Measurements from ENCODE around the gene PPA2. TPM values are rescaled to one million over a fixed set of nuclear protein-coding genes. Genes with fewer than 3 reads are reported as not detected.

Gene PPA2
- total and polyA plus RNA-seq, 5 experiments from 2014 or later = 67.7 to 155 (median 117) TPM

DNA sequence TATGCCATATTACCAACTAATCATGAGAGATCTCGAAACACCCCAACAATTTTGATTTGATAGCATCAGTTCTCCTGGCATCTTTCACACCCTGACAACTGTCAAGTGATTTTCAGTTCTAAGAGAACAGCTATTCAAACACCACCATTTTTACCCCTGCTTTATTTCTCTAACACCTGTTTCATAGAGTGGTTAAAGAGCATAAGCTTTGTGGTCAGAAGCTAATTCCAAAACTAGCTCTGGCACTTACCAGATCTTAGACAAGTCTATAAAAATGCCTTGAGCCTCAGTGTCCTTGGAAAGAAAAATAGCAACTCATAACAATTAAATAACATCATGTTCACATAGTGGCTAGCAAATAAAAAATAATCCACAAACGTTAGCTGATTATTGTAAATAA lies 17.9 kb downstream of the PPA2 start:
- peaks cover 0 to 58% (median 31%) of the 10 kb centered on the region in 3 donors for H3K36me3 Mint-ChIP-seq
- POLR2A ChIA-PET = no interaction called here
- peaks cover 6 to 25% (median 13%) of the 10 kb centered on the region in 4 donors for H3K4me1 Mint-ChIP-seq
- H3K9me3 Mint-ChIP-seq = no peaks in the 10 kb centered on the region
- ATAC-seq = no peak
- no peak overlapping the region for H3K27ac Mint-ChIP-seq
- no peak overlapping the region for H3K4me3 Mint-ChIP-seq
- no peaks in the 10 kb centered on the region for H3K27me3 Mint-ChIP-seq
- no peak for DNase-seq

DNA sequence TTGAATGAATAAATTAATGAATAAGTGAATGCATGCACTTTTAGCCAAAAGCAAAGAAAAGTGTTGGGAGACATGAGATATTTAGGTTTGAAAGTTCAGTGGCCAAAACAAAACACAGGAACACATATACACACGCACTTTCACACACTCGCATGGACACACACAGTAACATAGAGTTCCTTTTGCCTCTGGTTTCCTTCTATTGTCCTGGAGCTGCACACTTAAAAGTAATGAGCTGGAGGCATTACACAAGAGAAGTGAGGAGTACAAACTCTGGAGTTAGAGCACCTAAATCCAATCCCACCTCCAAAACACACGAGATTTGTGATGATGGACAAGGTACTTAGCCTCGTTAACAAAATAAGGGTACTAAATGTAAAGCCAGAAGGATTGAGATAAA lies 18.7 kb downstream of the PPA2 start:
- Mint-ChIP-seq H3K27me3 (no peaks in the 10 kb centered on the region), H3K27ac (peak overlapping the region in 1 of 10 donors; percentile 50), H3K9me3 (no peaks in the 10 kb centered on the region), H3K4me1 (peaks cover 6 to 21% (median 10%) of the 10 kb centered on the region in 4 donors), H3K36me3 (peaks cover 0 to 62% (median 36%) of the 10 kb centered on the region in 3 donors), H3K4me3 (no peak overlapping the region)
- POLR2A ChIA-PET = no interaction called here
- ATAC-seq (no peak), DNase-seq (no peak)

DNA sequence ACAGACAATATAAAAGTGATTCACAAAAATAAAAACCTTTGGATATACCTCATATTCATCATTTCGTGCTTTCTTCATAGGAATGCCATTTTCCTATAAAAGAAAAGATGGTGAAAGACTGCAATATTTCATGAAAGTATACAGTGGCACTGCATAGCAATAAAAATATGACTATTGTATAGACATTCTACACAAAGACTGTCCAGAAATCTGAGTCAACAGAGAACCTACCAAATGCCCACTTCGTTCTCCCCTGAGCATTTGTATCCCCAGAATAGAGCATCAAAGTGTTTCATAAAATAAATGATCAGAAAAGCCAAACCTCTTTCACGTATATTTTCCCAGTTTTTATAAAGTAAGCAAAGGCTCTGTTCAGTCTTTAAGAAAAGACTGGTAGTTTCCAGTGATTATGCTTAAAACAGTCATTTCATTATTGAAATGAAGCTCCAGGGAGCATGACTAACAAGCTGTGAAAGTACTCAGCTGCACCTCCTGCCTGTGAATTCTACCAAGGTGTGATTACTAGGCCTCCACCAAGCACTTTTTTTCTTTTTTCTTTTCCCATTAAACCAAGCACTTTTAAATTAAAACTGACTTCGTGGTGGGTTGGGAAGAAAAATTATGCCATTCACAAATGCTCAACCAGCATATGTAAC lies 20.2 kb downstream of the PPA2 start:
- peak overlapping the region in 1 of 10 donors; percentile 2 for H3K27ac Mint-ChIP-seq
- POLR2A ChIA-PET = no interaction called here
- H3K4me1 Mint-ChIP-seq = peaks cover 6 to 14% (median 9%) of the 10 kb centered on the region in 4 donors
- ATAC-seq (no peak), DNase-seq (no peak)
- no peak overlapping the region for H3K4me3 Mint-ChIP-seq
- no peaks in the 10 kb centered on the region for H3K27me3 Mint-ChIP-seq
- peaks cover 4 to 72% (median 44%) of the 10 kb centered on the region in 3 donors for H3K36me3 Mint-ChIP-seq
- H3K9me3 Mint-ChIP-seq = no peaks in the 10 kb centered on the region

DNA sequence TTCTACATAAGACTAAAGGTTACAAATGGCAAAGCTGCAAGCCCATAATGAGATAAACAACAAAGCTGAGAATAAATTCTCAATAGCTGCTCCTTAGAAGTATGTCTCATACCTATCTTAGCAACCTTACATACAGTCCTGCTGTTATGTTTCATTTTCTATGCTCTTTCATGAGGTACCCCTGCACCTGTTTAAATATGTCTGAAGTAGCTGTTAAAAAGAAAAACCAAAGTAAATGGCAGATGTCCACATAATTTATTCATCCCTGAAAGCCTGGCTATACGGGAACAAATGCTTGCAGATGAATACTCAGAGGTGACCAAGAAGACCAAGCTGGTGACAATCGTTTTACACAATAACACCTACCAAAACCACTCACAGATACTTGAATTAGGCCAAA lies 22.5 kb downstream of the PPA2 start:
- POLR2A ChIA-PET = no interaction called here
- Mint-ChIP-seq H3K27me3 (no peaks in the 10 kb centered on the region), H3K9me3 (no peaks in the 10 kb centered on the region), H3K27ac (no peak overlapping the region), H3K36me3 (peaks cover 9 to 82% (median 58%) of the 10 kb centered on the region in 3 donors), H3K4me3 (no peak overlapping the region), H3K4me1 (peaks cover 0 to 10% (median 6%) of the 10 kb centered on the region in 4 donors)
- DNase-seq (no peak), ATAC-seq (no peak)

DNA sequence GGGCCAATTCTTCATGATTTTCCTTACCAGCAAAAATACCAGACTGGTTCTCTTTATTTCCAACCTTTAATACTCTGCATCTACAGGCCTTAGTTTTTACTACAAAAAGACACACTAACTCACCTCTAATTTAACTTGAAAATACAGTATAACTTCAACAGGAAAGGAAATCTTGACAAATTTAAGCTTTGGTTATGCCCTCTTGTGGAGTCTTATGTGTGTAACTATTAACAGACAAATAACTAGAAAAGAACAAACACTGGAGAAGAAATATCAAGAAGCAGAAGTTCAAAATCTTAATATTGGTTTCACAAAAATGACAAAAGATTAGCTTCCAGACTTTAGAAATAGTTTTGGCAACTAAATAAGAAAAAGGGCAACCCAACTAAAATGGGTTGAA lies 33.0 kb downstream of the PPA2 start:
- POLR2A ChIA-PET = no interaction called here
- Mint-ChIP-seq H3K36me3 (peaks cover 31 to 58% (median 43%) of the 10 kb centered on the region in 3 donors), H3K4me1 (peaks cover 0 to 2% (median 0%) of the 10 kb centered on the region in 4 donors), H3K27me3 (no peaks in the 10 kb centered on the region), H3K4me3 (no peak overlapping the region), H3K9me3 (peaks cover 3 to 17% (median 8%) of the 10 kb centered on the region in 9 donors), H3K27ac (no peak overlapping the region)
- ATAC-seq (no peak), DNase-seq (no peak)

DNA sequence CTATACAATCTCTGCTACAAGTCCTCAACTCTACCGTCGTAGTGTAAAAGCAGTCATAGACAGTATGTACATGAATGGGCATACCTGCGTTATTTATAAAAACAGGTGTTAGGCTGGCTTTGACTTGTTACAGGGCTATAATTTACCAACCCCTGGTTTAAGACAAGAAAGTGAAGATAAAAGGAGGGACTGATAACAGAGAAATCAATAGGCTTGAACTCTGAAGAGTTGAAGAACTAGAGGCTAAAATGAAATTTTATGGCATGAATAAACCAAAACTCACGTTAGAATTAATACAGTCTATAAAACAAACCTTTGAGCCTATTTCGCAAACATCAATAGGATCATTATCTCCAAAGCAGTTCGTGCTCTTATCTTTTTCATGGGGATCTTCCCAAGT lies 36.2 kb downstream of the PPA2 start:
- ATAC-seq (no peak), DNase-seq (no peak)
- peak overlapping the region in 1 of 10 donors; percentile 57 for H3K27ac Mint-ChIP-seq
- peaks cover 0 to 2% (median 0%) of the 10 kb centered on the region in 4 donors for H3K4me1 Mint-ChIP-seq
- H3K4me3 Mint-ChIP-seq = no peak overlapping the region
- peaks cover 3 to 20% (median 14%) of the 10 kb centered on the region in 9 donors for H3K9me3 Mint-ChIP-seq
- POLR2A ChIA-PET = no interaction called here
- H3K36me3 Mint-ChIP-seq = peaks cover 52 to 84% (median 66%) of the 10 kb centered on the region in 3 donors
- H3K27me3 Mint-ChIP-seq = no peaks in the 10 kb centered on the region

DNA sequence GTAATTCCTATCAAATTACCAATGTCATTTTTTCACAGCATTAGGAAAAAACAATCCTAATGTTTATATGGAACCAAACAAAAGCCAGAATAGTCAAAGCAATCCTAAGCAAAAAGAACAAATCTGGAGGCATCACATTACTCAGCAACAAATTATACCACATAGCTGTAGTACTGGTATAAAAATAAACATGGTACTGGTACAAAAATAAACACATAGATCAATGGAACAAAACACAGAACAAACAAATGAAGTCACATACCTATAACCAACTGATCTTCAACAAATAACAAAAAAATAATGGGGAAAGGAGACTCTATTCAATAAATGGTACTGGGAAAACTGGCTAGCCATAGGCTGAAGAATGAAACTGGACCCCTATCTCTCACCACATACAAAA lies 37.4 kb downstream of the PPA2 start:
- peak overlapping the region in 1 of 10 donors; percentile 57 for H3K27ac Mint-ChIP-seq
- POLR2A ChIA-PET = no interaction called here
- H3K4me3 Mint-ChIP-seq = no peak overlapping the region
- H3K4me1 Mint-ChIP-seq = peaks cover 0 to 2% (median under 1%) of the 10 kb centered on the region in 4 donors
- no peak for DNase-seq
- ATAC-seq = no peak
- peaks cover 3 to 20% (median 14%) of the 10 kb centered on the region in 9 donors for H3K9me3 Mint-ChIP-seq
- H3K36me3 Mint-ChIP-seq = peaks cover 61 to 84% (median 74%) of the 10 kb centered on the region in 3 donors
- H3K27me3 Mint-ChIP-seq = no peaks in the 10 kb centered on the region

DNA sequence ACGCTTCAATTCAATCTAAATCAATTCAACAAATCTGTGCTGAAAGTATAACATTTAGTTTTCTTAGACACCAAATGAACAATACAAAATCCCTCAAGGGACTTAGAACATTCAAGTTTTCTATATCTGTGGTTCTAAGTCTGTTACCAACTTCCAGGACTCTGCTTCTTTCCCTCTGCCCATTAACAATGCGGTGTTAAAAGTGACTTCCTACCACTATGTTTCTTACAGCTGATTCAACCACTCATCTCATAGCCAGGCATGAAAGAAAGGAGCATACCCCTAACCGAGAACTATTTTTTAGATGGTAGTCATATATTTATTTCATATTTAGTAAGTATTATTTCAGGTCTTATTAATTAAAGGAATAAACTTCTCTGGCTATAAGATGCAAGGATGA lies 38.9 kb downstream of the PPA2 start:
- Mint-ChIP-seq H3K4me3 (no peak overlapping the region), H3K27ac (no peak overlapping the region), H3K9me3 (peaks cover 3 to 20% (median 14%) of the 10 kb centered on the region in 9 donors), H3K4me1 (peaks cover 0 to 3% (median under 1%) of the 10 kb centered on the region in 4 donors), H3K36me3 (peaks cover 62 to 83% (median 73%) of the 10 kb centered on the region in 3 donors), H3K27me3 (no peaks in the 10 kb centered on the region)
- ATAC-seq (no peak), DNase-seq (no peak)
- POLR2A ChIA-PET = no interaction called here

DNA sequence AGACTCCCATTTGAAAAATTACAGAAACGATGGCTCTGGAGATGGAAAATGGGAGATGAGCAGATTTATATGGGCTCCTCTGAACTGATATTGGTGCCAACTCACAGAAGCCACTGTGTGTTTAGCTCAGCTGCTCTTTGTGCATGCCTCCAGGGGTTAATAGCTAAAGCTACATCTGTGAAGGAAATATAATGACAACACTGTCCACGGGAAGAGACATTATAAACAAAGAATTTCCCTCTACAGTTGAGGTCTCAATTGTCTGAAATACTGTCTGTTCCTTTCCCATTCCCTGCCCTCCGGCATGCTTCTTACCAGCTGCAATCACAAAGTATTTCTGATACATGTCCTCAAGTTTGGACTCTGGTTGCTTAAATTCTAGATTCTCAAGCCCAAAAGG lies 40.4 kb downstream of the PPA2 start:
- no peak for ATAC-seq
- no peak for DNase-seq
- POLR2A ChIA-PET = interaction anchor here (1.1 kb wide), 1 partner anchor 41 kb away, joined by 3 read pairs; the partner anchor contains the start of gene PPA2
- Mint-ChIP-seq H3K4me1 (peaks cover 0 to 3% (median under 1%) of the 10 kb centered on the region in 4 donors), H3K36me3 (peaks cover 61 to 83% (median 75%) of the 10 kb centered on the region in 3 donors), H3K4me3 (no peak overlapping the region), H3K9me3 (peaks cover 3 to 20% (median 14%) of the 10 kb centered on the region in 9 donors), H3K27ac (no peak overlapping the region), H3K27me3 (no peaks in the 10 kb centered on the region)

DNA sequence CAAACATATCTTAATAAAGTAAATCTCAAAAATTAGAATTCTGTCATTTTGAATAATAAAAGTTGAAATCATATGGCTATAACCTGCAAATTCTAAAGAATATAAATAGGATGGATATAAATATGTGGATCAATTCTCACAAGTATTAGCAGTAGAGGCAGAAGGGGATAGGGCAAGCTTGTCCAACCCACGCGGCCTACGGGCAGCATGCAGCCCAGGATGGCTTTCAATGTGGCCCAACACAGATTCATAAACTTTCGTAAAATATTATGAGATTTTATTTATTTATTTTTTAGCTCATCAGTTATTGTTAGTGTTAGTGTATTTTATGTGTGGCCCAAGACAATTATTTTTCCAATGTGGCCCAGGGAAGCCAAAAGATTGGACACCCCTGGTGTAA lies 41.4 kb downstream of the PPA2 start:
- no peak overlapping the region for H3K4me3 Mint-ChIP-seq
- H3K27ac Mint-ChIP-seq = no peak overlapping the region
- H3K9me3 Mint-ChIP-seq = peaks cover 3 to 22% (median 14%) of the 10 kb centered on the region in 9 donors
- H3K4me1 Mint-ChIP-seq = peaks cover 0 to 11% (median 4%) of the 10 kb centered on the region in 4 donors
- peaks cover 60 to 83% (median 75%) of the 10 kb centered on the region in 3 donors for H3K36me3 Mint-ChIP-seq
- DNase-seq (no peak), ATAC-seq (no peak)
- H3K27me3 Mint-ChIP-seq = no peaks in the 10 kb centered on the region
- POLR2A ChIA-PET = no interaction called here

DNA sequence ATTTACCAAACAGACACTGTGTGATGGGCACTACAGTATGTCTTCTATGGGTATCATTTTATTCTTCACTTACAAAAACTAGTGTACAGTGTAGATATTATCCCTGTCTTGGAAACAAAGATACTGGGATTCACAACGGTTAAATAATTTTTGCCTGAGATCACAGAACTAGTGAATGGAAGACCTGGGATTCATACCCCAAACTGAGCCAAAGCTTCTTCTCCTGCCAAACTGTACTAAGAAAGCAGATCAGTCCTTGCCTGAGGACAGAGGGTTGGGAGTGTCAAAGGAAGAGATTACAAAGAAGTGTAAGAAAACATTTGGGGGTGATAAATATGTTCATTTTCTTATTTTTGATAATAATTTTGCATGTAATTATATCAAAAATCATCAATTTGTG lies 43.1 kb downstream of the PPA2 start:
- Mint-ChIP-seq H3K36me3 (peaks cover 49 to 76% (median 72%) of the 10 kb centered on the region in 3 donors), H3K9me3 (peaks cover under 1 to 20% (median 6%) of the 10 kb centered on the region in 9 donors), H3K4me1 (peaks cover 0 to 16% (median 4%) of the 10 kb centered on the region in 4 donors), H3K27ac (no peak overlapping the region), H3K4me3 (no peak overlapping the region), H3K27me3 (no peaks in the 10 kb centered on the region)
- no peak for DNase-seq
- POLR2A ChIA-PET = no interaction called here
- ATAC-seq = no peak

DNA sequence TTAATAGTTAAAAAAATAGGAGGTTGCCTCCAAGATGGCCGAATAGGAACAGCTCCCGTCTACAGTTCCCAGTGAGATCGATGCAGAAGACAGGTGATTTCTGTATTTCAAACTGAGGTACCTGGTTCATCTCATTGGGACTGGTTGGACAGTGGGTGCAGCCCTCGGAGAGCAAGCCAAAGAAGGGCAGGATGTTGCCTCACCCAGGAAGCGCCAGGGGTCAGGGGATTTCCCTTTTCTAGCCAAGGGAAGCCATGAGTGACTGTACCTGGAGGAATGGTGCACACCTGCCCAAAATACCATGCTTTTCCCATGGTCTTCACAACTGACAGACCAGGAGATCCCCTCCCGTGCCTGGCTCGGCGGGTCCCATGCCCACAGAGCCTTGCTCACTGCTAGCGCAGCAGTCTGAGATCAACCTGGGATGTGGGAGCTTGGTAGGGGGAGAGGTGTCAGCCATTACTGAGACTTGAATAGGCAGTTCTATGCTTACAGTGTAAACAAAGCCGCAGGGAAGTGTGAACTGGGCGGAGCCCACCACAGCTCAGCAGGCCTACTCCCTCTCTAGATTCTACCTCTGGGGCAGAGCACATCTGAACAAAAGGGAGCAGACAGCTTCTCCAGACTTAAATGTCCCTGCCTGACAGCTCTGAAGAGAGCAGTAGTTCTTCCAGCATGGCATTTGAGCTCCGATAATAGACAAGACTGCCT lies 47.5 kb downstream of the PPA2 start:
- H3K4me3 Mint-ChIP-seq = no peak overlapping the region
- peaks cover 4 to 19% (median 16%) of the 10 kb centered on the region in 4 donors for H3K4me1 Mint-ChIP-seq
- DNase-seq (no peak), ATAC-seq (no peak)
- H3K27ac Mint-ChIP-seq = no peak overlapping the region
- POLR2A ChIA-PET = no interaction called here
- H3K9me3 Mint-ChIP-seq = peaks cover 0 to 26% (median 4%) of the 10 kb centered on the region in 9 donors
- no peaks in the 10 kb centered on the region for H3K27me3 Mint-ChIP-seq
- peaks cover 33 to 79% (median 69%) of the 10 kb centered on the region in 3 donors for H3K36me3 Mint-ChIP-seq

Measured in naive thymus-derived CD8-positive, alpha-beta T cell (primary cell).